Adrenal gland (tissue), 5 donors: ENCODE measurements around the gene ROR2.

Source experiments
- CTCF ChIP-seq, 6 experiments: fragments of 450-650 bp in 4 of 6; fragments of 200-600 bp in 2 of 6; sonication (generic) in 1 of 6; IDR thresholded peaks; 1 replicate in 5 of 6; 2 replicates in 1 of 6; pipeline versions ENCODE4 v1.5.1 to v1.8.0; 2016 to 2021; ENCODE audit warnings: antibody characterized with exemption in 6 of 6, mild to moderate bottlenecking in 2 of 6, moderate library complexity in 1 of 6
- POLR2A ChIP-seq, 2 donors: fragments of 450-650 bp; IDR thresholded peaks; one replicate each; pipeline ENCODE4 v1.6.1; 2017; ENCODE audit warnings: antibody characterized with exemption in 2 of 2, mild to moderate bottlenecking in 2 of 2, moderate library complexity in 1 of 2
- donor health status: DM: no; HTN: no; CAD: no.

GRCh38 chr9:91658513-91659105 is 291.4 kb downstream of the ROR2 start:
- TF ChIP-seq CTCF (IDR thresholded peaks at IDR 0.05): no peak
- TF ChIP-seq POLR2A (IDR thresholded peaks at IDR 0.05): no peak
